ENCODE data around the gene TMEM167B. TPM values are rescaled to one million over a fixed set of nuclear protein-coding genes. Genes with fewer than 3 reads are reported as not detected.

The TMEM167B gene
- total RNA-seq, 4 donors from 2014 or later, result 17.5 to 26.3 (median 21.8) TPM

- H3K36me3 ChIP-seq, result peaks cover 0 to 17% of the 10 kb centered on the region in 2 donors
- peak overlapping the region; percentile 75 to 89 (median 80) for H3K4me3 ChIP-seq
- DNase-seq (peak; percentile 19 to 73), ATAC-seq (peak; percentile 45 to 49)
- H3K9me3 ChIP-seq, result no peaks in the 10 kb centered on the region
- peaks cover 22 to 31% of the 10 kb centered on the region in 2 donors for H3K4me1 ChIP-seq
- no peak for TF ChIP-seq POLR2A (IDR thresholded peaks at IDR 0.05)
- peak in 4 of 5 experiments; percentile 35 to 60 (median 50) for TF ChIP-seq CTCF (IDR thresholded peaks at IDR 0.05 in 4 of 5, conservative IDR thresholded peaks at IDR 0.05 in 1 of 5)
- in situ Hi-C loops (cut with MboI; ENCODE audit: low sequenced_read_pairs in 4 of 4), result loop anchor here in 1 of 4 donors (10.0 kb wide), 1 partner anchor 125 kb away; the partner anchor contains the start of gene CLCC1
- peak overlapping the region; percentile 93 to 98 (median 94) for H3K27ac ChIP-seq
- intact Hi-C loops (cut with DNase I; ENCODE audit: low total_unique reads), result loop anchor here (1.0 to 10.0 kb wide), 3 partner anchors 11 to 345 kb away; partner anchors contain the start of genes STXBP3 and WDR47
- H3K27me3 ChIP-seq, result no peaks in the 10 kb centered on the region
Measured at GRCh38 chr1:109089242-109090015, 1.1 kb upstream of the TMEM167B start.

GRCh38 chr1:109091078-109091838, 694 bp downstream of the TMEM167B start:
- H3K4me1 ChIP-seq, result peaks cover 37 to 48% of the 10 kb centered on the region in 2 donors
- H3K36me3 ChIP-seq, result peaks cover 0 to 29% of the 10 kb centered on the region in 2 donors
- H3K27ac ChIP-seq, result peak overlapping the region; percentile 93 to 98 (median 94)
- no peaks in the 10 kb centered on the region for H3K9me3 ChIP-seq
- ATAC-seq (peak; percentile 70 to 76), DNase-seq (peak in 1 of 2 donors; percentile 38)
- in situ Hi-C loops (cut with MboI; ENCODE audit: low sequenced_read_pairs in 4 of 4), result loop anchor here in 1 of 4 donors (10.0 kb wide), 1 partner anchor 126 kb away; the partner anchor contains the start of gene CLCC1
- H3K4me3 ChIP-seq, result peak overlapping the region; percentile 75 to 89 (median 80)
- H3K27me3 ChIP-seq, result no peaks in the 10 kb centered on the region
- no peak for TF ChIP-seq POLR2A (IDR thresholded peaks at IDR 0.05)
- TF ChIP-seq CTCF (IDR thresholded peaks at IDR 0.05 in 4 of 5, conservative IDR thresholded peaks at IDR 0.05 in 1 of 5), result no peak
- intact Hi-C loops (cut with DNase I; ENCODE audit: low total_unique reads), result loop anchor here (2.0 to 10.0 kb wide), 2 partner anchors 48 to 346 kb away; partner anchors contain the start of genes STXBP3 and WDR47

GRCh38 chr1:109091839-109092193, 1.3 kb downstream of the TMEM167B start:
- peak overlapping the region; percentile 93 to 98 (median 94) for H3K27ac ChIP-seq

More at GRCh38 chr1:109091839-109092193, 1.3 kb downstream of the TMEM167B start:
- H3K4me3 ChIP-seq, result peak overlapping the region; percentile 75 to 89 (median 80)
- DNase-seq, result no peak
- peaks cover 0 to 30% of the 10 kb centered on the region in 2 donors for H3K36me3 ChIP-seq
- peaks cover 42 to 51% of the 10 kb centered on the region in 2 donors for H3K4me1 ChIP-seq
- H3K9me3 ChIP-seq, result no peaks in the 10 kb centered on the region
- intact Hi-C loops (cut with DNase I; ENCODE audit: low total_unique reads) (loop anchor here (2.0 to 10.0 kb wide), 2 partner anchors 49 to 347 kb away; partner anchors contain the start of genes STXBP3 and WDR47), in situ Hi-C loops (cut with MboI; ENCODE audit: low sequenced_read_pairs in 4 of 4) (loop anchor here in 1 of 4 donors (10.0 kb wide), 1 partner anchor 127 kb away; the partner anchor contains the start of gene CLCC1)
- ATAC-seq, result no peak
- no peak for TF ChIP-seq POLR2A (IDR thresholded peaks at IDR 0.05)
- no peak for TF ChIP-seq CTCF (IDR thresholded peaks at IDR 0.05 in 4 of 5, conservative IDR thresholded peaks at IDR 0.05 in 1 of 5)
- no peaks in the 10 kb centered on the region for H3K27me3 ChIP-seq
